Activated CD8-positive, alpha-beta memory T cell treated with anti-CD3 and anti-CD28 coated beads, Interleukin-2, amount 50 U/mL, for 1 hour (primary cell): ENCODE results near the gene PIBF1.
"Not testable (repeated sequence)": the region's sequence is repeated elsewhere in the genome, so short reads cannot be mapped to it uniquely, and the experiment has no call there.

Experiments
- DNase-seq: peaks from one replicate; pipeline ENCODE4 v3.0.0-alpha.2; 2020; ENCODE audit errors: extremely low read depth

The PIBF1 gene

GRCh38 chr13:72901546-72901945 is 119.6 kb downstream of the PIBF1 start:
- not testable (repeated sequence) for DNase-seq

DNA sequence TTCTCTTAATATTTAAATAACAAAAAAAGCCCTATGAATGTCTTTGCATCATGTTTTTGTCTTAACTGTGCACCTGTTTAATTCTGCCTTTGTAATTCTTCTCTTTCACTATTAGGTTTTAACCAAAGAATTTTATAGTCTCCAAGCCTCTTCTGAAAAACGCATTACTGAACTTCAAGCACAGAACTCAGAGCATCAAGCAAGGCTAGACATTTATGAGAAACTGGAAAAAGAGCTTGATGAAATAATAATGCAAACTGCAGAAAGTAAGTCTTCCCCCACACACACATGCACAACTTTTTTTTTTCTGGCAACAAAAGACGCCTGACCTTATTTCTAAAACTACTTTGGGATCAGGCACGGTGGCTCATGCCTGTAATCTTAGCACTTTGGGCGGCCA is 126.5 kb downstream of the PIBF1 start:
- DNase-seq, result no peak

GRCh38 chr13:72911981-72912380 is 130.0 kb downstream of the PIBF1 start:
- no peak for DNase-seq

DNA sequence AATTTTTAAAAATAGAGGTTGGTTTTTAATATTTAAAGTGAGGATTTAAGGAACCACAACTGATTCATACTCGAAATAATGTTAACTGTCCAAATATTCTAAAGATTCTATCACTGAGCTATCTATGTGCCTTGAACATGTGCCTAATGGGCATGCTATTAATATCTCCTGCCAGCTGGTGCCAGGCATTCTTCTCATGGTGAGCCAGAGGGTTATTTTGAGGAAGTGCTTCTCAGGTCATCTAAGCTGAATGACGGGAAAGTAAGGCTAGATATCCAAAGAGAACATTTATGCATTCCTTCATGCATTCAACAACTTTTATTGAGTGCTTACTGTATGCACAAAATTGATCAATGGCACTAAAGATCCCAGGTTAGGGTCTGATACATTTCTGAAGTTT is 138.2 kb downstream of the PIBF1 start:
- no peak for DNase-seq

- no peak for DNase-seq
These were observed 149.4 kb downstream of the PIBF1 start for GRCh38 chr13:72931311-72931710.

DNA sequence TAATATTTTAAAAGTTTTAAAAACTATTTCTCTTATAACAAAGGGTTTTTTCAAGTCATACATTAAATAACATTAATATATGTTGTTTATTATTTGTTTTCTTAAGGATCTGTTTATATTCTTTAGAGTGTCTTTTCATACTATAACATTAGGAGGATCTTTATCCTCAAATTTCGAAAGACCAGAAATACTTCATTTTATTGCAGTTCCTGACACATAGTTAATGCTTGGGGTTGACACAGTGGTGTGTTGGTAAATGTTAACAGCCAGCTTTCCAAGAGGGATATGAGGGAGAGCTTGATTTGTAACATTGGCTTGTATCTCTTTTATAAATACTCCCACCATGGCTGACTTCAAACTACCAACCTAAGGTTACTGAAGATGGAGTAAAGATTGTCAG is 150.3 kb downstream of the PIBF1 start:
- no peak for DNase-seq

DNA sequence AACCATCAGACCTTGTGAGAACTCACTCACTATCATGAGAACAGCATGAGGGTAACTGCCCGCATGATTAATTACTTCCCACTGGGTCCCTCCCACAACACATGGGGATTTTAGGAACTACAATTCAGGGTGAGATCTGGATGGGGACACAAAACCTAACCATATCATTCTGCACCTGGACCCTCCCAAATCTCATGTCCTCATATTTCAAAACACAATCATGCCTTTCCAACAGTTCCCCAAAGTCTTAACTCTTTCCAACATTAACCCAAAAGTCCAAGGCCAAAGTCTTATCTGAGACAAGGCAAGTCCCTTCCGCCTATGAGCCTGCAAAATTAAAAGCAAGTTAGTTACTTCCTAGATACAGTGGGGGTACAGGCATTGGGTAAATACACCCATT is 164.3 kb downstream of the PIBF1 start:
- not testable (repeated sequence) for DNase-seq

GRCh38 chr13:72952529-72953141 is 170.7 kb downstream of the PIBF1 start:
- no peak for DNase-seq

DNA sequence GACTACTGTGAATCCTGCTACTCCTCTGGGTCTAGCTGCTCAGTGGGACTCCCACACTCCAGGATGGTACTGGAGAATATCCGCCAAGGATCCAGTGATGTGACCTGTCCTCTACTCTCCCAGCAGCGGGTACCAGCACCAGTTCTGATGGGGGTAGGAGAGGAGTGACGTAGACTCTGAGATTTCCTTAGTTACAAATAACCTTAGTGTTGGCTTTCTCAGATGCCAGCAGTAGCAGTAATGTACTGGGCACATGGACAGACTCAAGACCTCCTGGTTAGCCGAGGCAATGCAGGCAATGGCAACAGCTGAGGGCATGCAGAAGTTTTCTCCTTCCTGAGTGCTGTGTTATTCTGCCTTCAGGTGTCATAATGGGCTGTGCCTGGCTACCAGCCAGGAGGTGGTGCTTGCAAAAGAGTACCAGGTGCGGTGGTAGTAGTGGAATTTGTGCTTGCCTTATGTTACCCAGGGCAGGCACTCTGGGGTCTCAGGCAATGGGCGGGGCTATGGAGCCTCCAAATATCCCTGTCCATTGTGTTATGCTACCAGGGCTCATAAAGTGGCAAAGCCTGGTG is 171.5 kb downstream of the PIBF1 start:
- DNase-seq, result no peak

DNA sequence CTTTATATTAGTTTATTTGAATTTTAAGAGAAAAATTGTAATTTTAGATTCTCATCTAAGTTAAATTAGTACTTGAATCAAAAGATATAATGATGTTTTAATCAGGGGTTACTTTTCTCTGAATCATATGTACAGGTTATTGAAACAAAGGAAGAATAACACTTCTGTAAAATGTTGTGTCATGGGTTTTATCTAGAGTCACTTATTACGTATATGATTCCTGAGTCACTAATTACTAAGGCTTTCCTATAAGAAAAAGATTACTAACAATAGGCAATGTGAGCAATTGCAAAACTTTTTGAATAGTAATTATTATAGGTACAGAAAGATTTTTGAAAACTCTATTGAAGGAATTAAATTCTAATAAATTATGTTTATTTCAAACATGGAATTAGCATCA is 177.7 kb downstream of the PIBF1 start:
- DNase-seq, result no peak

- no peak for DNase-seq
These were observed 178.2 kb downstream of the PIBF1 start for GRCh38 chr13:72960114-72960513.

GRCh38 chr13:72960541-72960940 is 178.6 kb downstream of the PIBF1 start:
- DNase-seq, result no peak

DNA sequence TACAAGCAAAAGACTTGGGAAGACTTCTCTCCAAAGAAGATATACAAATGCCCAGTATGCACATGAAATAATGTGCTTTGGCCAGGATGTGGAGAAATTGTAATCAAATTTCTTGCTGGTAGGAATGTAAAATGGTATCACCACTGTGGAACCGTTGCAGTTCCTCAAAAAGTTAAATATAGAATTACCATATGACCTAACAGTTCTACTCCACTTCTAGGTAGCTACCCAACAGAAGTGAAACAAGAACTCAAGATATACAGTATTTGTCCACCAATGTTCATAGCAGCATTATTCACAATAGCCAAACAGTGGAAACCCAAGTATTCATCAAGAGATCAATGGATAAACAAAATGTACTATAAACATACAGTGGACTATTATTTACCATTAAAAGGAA is 181.8 kb downstream of the PIBF1 start:
- no peak for DNase-seq

DNA sequence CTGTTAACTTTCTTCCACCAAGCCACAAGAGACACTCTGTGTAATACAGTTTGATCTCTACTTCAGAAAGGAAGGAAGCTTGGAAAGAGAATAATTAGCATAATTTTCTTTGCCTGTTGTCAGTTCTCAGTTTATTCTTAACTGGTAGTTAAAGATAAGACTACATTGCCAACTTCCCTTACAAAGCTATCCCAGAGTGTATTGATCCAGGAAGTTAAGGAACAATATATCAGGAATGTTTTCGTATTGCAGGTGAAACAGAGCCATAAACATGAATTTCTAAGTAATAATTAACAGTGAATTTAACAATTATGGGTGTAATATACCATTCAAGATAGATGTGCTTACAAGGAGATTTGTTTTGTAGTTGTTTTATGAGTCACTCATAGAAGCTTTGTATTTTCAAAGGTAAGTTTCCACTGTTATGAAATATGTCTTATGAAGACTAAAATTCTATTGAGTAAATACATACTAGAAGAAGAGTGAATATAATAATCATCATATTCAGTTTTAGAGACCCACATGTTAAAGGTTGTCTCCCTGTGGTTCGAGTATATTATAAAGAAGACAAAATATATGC is 188.5 kb downstream of the PIBF1 start:
- no peak for DNase-seq

DNA sequence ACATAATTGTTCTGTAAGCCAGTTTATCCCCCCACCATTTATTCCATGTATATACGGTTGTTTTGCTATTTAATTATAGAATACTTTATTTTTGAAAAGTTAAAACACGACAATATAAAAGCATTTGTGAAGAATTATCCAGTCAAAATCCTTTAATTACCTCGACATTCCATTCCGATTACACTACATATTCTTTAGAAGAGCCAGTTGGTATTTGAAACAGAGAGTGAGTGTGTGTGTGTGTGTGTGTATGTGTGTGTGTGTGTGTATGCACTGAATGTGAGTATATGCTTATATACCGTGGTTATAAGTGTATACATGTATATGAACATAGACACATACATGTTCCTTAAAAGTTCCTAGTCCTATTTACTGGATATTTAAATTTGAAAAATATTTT is 189.0 kb downstream of the PIBF1 start:
- no peak for DNase-seq

DNA sequence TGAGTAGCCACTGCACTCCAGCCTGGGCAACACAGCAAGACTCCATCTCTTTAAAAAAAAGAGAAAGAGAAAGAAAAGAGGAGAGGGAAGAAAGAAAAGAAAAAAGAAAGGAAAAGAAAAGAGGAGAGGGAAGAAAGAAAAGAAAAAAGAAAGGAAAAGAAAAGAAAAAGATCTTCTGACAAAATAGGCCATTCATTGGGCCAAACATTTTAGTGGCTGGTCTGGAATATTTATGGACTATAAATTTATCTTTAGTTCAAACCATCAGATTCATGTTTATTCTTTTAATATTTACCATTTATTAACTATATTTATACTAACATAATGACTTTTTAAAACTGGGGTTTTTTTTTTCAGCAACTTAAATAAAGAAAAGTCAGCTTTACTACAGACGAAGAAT is 191.3 kb downstream of the PIBF1 start:
- DNase-seq, result no peak

DNA sequence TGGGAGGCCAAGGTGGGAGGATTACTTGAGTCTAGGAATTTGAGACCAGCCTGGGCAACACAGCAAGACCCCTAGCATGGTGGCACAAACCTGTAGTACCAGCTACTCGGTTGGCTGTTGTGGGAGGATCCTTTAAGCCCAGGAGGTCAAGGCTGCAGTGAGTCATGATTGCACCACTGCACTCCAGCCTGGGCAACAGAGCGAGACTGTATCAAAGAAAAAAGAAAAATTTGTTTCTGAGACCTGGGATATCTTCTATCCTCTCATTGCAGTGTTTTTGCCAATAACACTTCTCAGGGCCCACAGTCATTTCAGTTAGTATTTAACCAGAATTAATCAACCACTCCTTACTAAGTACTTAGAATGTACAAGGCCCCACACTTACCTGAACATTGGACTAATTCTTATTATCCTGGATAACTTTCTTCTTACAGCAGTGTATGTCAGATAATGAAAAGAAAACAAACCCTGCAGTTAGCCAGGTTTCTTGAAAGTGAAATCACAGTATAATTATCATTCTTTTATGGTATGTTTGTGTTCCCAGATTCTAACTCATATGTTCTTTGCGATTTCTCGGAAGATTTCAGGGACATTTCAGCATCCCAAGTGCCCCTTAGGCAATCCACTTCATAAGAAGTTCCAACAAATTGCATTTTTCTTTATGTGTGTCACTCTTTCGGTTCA is 201.3 kb downstream of the PIBF1 start:
- DNase-seq, result no peak

DNA sequence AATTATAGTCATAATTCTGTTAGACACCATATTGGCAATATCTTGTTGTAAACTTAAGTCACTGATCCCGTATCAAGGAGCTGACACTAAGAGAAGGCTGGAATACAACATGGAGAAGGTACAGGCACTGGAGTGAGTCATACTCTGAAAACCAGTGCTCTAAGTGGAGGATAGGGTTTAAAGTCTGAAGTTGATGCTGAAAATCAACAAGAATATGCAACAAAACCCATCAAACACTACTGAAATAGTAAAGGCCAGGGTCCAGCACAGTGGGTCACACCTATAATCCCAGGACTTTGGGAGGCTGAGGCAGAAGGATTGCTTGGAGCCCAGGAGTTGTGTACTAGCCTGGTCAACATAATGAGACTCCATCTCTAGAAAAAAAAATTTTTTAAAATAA is 203.7 kb downstream of the PIBF1 start:
- no peak for DNase-seq

- no peak for DNase-seq
These were observed 204.3 kb downstream of the PIBF1 start for GRCh38 chr13:72986197-72986596.

GRCh38 chr13:72990953-72991352 is 209.0 kb downstream of the PIBF1 start:
- no peak for DNase-seq

- DNase-seq, result no peak
These were observed 216.1 kb downstream of the PIBF1 start for GRCh38 chr13:72998012-72998411.

DNA sequence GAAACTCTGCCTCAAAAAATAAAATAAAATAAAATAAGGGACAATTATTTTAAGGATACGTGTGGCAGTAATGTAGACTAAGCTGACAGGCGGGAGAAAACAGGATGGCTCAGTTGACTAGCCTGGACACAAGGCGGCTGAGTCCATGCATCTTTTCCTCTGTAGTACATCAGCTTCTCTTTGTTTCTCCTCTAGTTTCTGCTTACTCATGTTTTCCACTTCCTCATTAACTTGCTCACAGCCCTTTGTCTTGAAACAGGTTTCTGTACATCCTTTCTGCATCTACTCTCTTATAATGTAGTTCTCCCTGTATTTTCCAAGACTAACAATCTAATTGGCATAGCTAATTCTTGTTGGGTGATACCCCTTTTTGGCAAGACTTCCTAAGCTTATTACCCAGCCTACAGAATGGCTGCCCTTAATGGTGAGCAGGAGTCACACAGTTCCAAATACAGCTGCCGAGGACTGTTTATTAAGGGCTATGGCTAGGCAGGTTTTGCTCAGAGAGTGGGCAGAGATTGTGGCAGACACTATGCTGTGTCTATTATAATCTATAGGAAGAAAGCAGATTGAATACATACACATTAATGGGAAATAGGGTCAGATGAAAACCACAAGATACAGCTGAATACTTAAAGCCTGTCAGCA is 218.2 kb downstream of the PIBF1 start:
- no peak for DNase-seq

GRCh38 chr13:73001971-73002370 is 220.0 kb downstream of the PIBF1 start:
- no peak for DNase-seq
